H9 (cell line): ENCODE measurements around the gene RMRP. TPM values are rescaled to one million over a fixed set of nuclear protein-coding genes. Genes with fewer than 3 reads are reported as not detected.

Experiments
- DNase-seq: peaks from one replicate; pipeline ENCODE4 v3.0.0-alpha.2; 2017
- H2AFZ ChIP-seq: one replicate; pipeline ENCODE4 v1.6.1; 2013; ENCODE audit warnings: mild to moderate bottlenecking, low read length, control low read depth, moderate library complexity
- H2AK5ac ChIP-seq: 2 replicates; pipeline ENCODE4 v1.6.1; 2013; ENCODE audit warnings: low read length, control low read depth, mixed read lengths; ENCODE audit not compliant: insufficient read length
- H2BK120ac ChIP-seq: one replicate; pipeline ENCODE4 v1.6.1; 2013; ENCODE audit warnings: low read depth, mild to moderate bottlenecking, low read length, control low read depth, inconsistent platforms; ENCODE audit not compliant: poor library complexity, severe bottlenecking
- H2BK12ac ChIP-seq: 2 replicates; pipeline ENCODE4 v1.6.1; 2013; ENCODE audit warnings: low read length, control low read depth, mixed read lengths, low read depth; ENCODE audit not compliant: insufficient read length
- H2BK15ac ChIP-seq: 2 replicates; pipeline ENCODE4 v1.6.1; 2013; ENCODE audit warnings: low read depth, low read length, control low read depth
- H2BK20ac ChIP-seq: one replicate; pipeline ENCODE4 v1.6.1; 2013; ENCODE audit warnings: low read depth, mild to moderate bottlenecking, low read length, control low read depth, inconsistent platforms; ENCODE audit not compliant: poor library complexity, severe bottlenecking
- H2BK5ac ChIP-seq: 2 replicates; pipeline ENCODE4 v1.6.1; 2013; ENCODE audit warnings: low read length, control low read depth, mixed read lengths; ENCODE audit not compliant: insufficient read length
- H3K14ac ChIP-seq: 2 replicates; pipeline ENCODE4 v1.6.1; 2013; ENCODE audit warnings: low read length, control low read depth; ENCODE audit not compliant: insufficient read depth
- H3K18ac ChIP-seq: 2 replicates; pipeline ENCODE4 v1.6.1; 2013; ENCODE audit warnings: low read depth, mild to moderate bottlenecking, mixed read lengths, low read length, control low read depth; ENCODE audit not compliant: insufficient read length
- H3K23ac ChIP-seq: 2 replicates; pipeline ENCODE4 v1.6.1; 2013; ENCODE audit warnings: low read length, control low read depth, mixed read lengths, low read depth; ENCODE audit not compliant: insufficient read length
- H3K23me2 ChIP-seq: 2 replicates; pipeline ENCODE4 v1.6.1; 2013; ENCODE audit warnings: low read depth, mild to moderate bottlenecking, mixed read lengths, low read length, control low read depth; ENCODE audit not compliant: insufficient read length, poor library complexity, severe bottlenecking
- H3K27ac ChIP-seq: 2 replicates; pipeline ENCODE4 v1.5.1; 2013; ENCODE audit warnings: low read length, control low read depth, mixed read lengths, low read depth; ENCODE audit not compliant: insufficient read length
- H3K27me3 ChIP-seq: 2 replicates; pipeline ENCODE4 v1.6.1; 2013; ENCODE audit warnings: low read length, control low read depth, inconsistent platforms; ENCODE audit not compliant: insufficient read depth
- H3K4ac ChIP-seq: 2 replicates; pipeline ENCODE4 v1.6.1; 2013; ENCODE audit warnings: low read depth, mild to moderate bottlenecking, control low read depth, inconsistent platforms, low read length, moderate library complexity
- H3K4me1 ChIP-seq: 2 replicates; pipeline ENCODE4 v1.6.1; 2013; ENCODE audit warnings: low read length, control low read depth, inconsistent platforms; ENCODE audit not compliant: insufficient read depth
- H3K4me2 ChIP-seq: 2 replicates; pipeline ENCODE4 v1.6.1; 2013; ENCODE audit warnings: low read length, control low read depth, mixed read lengths; ENCODE audit not compliant: insufficient read length, insufficient read depth
- H3K56ac ChIP-seq: 2 replicates; pipeline ENCODE4 v1.6.1; 2013; ENCODE audit warnings: low read depth, mild to moderate bottlenecking, mixed read lengths, low read length, control low read depth; ENCODE audit not compliant: insufficient read length
- H3K79me1 ChIP-seq: 2 replicates; pipeline ENCODE4 v1.6.1; 2013; ENCODE audit warnings: low read depth, mild to moderate bottlenecking, moderate library complexity, low read length, control low read depth, inconsistent platforms; ENCODE audit not compliant: insufficient read depth, poor library complexity, severe bottlenecking
- H3K79me2 ChIP-seq: 2 replicates; pipeline ENCODE4 v1.6.1; 2013; ENCODE audit warnings: low read length, control low read depth, inconsistent platforms; ENCODE audit not compliant: insufficient read depth
- H3K9ac ChIP-seq: 2 replicates; pipeline ENCODE4 v1.6.1; 2013; ENCODE audit warnings: low read length, control low read depth, mixed read lengths; ENCODE audit not compliant: insufficient read length; ENCODE audit errors: extremely low read depth
- H3K9me3 ChIP-seq: one replicate; pipeline ENCODE4 v1.6.1; 2013; ENCODE audit warnings: low read depth, low read length, inconsistent platforms; ENCODE audit not compliant: control insufficient read depth
- H3T11ph ChIP-seq: one replicate; pipeline ENCODE4 v1.6.1; 2013; ENCODE audit warnings: mild to moderate bottlenecking, low read length, control low read depth, inconsistent platforms
- H4K20me1 ChIP-seq: one replicate; pipeline ENCODE4 v1.6.1; 2013; ENCODE audit not compliant: control insufficient read depth, insufficient read length, insufficient read depth
- H4K5ac ChIP-seq: 2 replicates; pipeline ENCODE4 v1.6.1; 2013; ENCODE audit warnings: low read depth, mild to moderate bottlenecking, mixed read lengths, low read length, control low read depth; ENCODE audit not compliant: insufficient read length
- H4K8ac ChIP-seq: replicated peaks from 2 replicates; pipeline ENCODE4 v1.6.1; 2013; ENCODE audit warnings: low read length, control low read depth, mixed read lengths, low read depth; ENCODE audit not compliant: insufficient read length
- H4K91ac ChIP-seq: 2 replicates; pipeline ENCODE4 v1.6.1; 2013; ENCODE audit warnings: low read depth, mild to moderate bottlenecking, moderate library complexity, mixed read lengths, low read length, control low read depth; ENCODE audit not compliant: insufficient read length
- H3K27ac Mint-ChIP-seq, 3 experiments: 2 replicates in 2 of 3; 3 replicates in 1 of 3; pipeline ENCODE4 v1.8.0; 2020 to 2021; ENCODE audit warnings: mixed read lengths in 3 of 3, mild to moderate bottlenecking in 1 of 3, moderate library complexity in 1 of 3
- H3K27me3 Mint-ChIP-seq: 2 replicates; pipeline ENCODE4 v1.8.0; 2021; ENCODE audit warnings: low read depth, mild to moderate bottlenecking, moderate library complexity, mixed read lengths
- H3K36me3 Mint-ChIP-seq, 3 experiments: 2 replicates in 2 of 3; 3 replicates in 1 of 3; pipeline ENCODE4 v1.8.0; 2020 to 2021; ENCODE audit warnings: low read depth in 3 of 3, mixed read lengths in 3 of 3; ENCODE audit not compliant: insufficient read depth in 1 of 3
- H3K4me1 Mint-ChIP-seq, 2 experiments: 2 replicates each; pipeline ENCODE4 v1.8.0; 2020; ENCODE audit warnings: mixed read lengths in 2 of 2
- H3K4me3 Mint-ChIP-seq, 2 experiments: 2 replicates in 1 of 2; 3 replicates in 1 of 2; pipeline ENCODE4 v1.8.0; 2020 to 2021; ENCODE audit warnings: mild to moderate bottlenecking in 2 of 2, mixed read lengths in 2 of 2, moderate library complexity in 1 of 2
- H3K9me3 Mint-ChIP-seq, 2 experiments: 2 replicates in 1 of 2; 3 replicates in 1 of 2; pipeline ENCODE4 v1.8.0; 2020; ENCODE audit warnings: mild to moderate bottlenecking in 2 of 2, mixed read lengths in 2 of 2, moderate library complexity in 1 of 2
- WGBS: extraction: QIAGEN DNeasy Blood & Tissue Kit; methylation state at CpG from one replicate; pipeline ENCODE4 v1.1.7; 2013; ENCODE audit warnings: missing lambda C conversion rate, low lambda C conversion rate, mixed read lengths; ENCODE audit not compliant: insufficient read length; ENCODE audit errors: extremely low coverage; 5-methylcytosine and 5-hydroxymethylcytosine counted together
- total RNA-seq: library from RNA; stranded (reverse); gene quantifications from 2 replicates; pipeline ENCODE4 v1.2.1, GENCODE V29; 2021
- TF ChIP-seq, protein P1 (sequence below): fragments of 200-600 bp; sonication (generic); conservative IDR thresholded peaks from 3 replicates; pipeline ENCODE4 v1.8.0; 2021; ENCODE audit warnings: antibody characterized with exemption, mild to moderate bottlenecking

The RMRP gene
- total RNA-seq, 1 experiment from 2014 or later: 18,417 TPM

DNA sequence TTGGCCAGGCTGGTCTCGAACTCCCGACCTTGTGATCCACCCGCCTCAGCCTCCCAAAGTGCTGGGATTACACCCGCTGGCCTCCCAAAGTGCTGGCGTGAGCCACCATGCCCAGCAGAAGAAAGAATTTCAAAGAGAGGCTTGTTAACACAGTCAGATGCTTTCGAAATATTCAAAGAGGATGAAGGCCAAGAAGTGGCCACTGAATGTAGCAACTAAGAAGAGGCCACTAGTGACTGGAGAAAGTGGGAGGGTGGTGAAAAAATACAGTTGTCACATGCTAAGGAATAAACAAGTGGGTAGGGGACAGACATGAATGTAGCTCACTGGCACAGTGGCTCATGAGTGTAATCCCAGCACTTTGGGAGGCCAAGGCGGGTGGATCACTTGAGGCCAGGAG, 44.9 kb upstream of the RMRP start:
- H3K4me1 Mint-ChIP-seq: no peaks in the 10 kb centered on the region
- no peak overlapping the region for H3K4ac ChIP-seq
- H3K23me2 ChIP-seq: no peaks in the 10 kb centered on the region
- no CpG with 5 or more reads among the region's 7 CpGs for WGBS
- no peaks in the 10 kb centered on the region for H3K27me3 Mint-ChIP-seq
- no peak overlapping the region for H2BK20ac ChIP-seq
- H3T11ph ChIP-seq: no peak overlapping the region
- no peak overlapping the region for H2AFZ ChIP-seq
- no peak overlapping the region for H3K9ac ChIP-seq
- H4K8ac ChIP-seq: no peak overlapping the region
- H3K18ac ChIP-seq: no peak overlapping the region
- H3K27ac Mint-ChIP-seq: no peak overlapping the region
- no peaks in the 10 kb centered on the region for H3K9me3 Mint-ChIP-seq
- TF ChIP-seq, protein P1, sequence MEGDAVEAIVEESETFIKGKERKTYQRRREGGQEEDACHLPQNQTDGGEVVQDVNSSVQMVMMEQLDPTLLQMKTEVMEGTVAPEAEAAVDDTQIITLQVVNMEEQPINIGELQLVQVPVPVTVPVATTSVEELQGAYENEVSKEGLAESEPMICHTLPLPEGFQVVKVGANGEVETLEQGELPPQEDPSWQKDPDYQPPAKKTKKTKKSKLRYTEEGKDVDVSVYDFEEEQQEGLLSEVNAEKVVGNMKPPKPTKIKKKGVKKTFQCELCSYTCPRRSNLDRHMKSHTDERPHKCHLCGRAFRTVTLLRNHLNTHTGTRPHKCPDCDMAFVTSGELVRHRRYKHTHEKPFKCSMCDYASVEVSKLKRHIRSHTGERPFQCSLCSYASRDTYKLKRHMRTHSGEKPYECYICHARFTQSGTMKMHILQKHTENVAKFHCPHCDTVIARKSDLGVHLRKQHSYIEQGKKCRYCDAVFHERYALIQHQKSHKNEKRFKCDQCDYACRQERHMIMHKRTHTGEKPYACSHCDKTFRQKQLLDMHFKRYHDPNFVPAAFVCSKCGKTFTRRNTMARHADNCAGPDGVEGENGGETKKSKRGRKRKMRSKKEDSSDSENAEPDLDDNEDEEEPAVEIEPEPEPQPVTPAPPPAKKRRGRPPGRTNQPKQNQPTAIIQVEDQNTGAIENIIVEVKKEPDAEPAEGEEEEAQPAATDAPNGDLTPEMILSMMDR: no peak
- no peaks in the 10 kb centered on the region for H3K27me3 ChIP-seq
- H2BK5ac ChIP-seq: no peak overlapping the region
- no peak overlapping the region for H3K4me2 ChIP-seq
- H3K23ac ChIP-seq: no peak overlapping the region
- H3K79me1 ChIP-seq: no peaks in the 10 kb centered on the region
- H4K20me1 ChIP-seq: no peaks in the 10 kb centered on the region
- no peak overlapping the region for H4K91ac ChIP-seq
- no peak overlapping the region for H3K14ac ChIP-seq
- H2BK15ac ChIP-seq: no peak overlapping the region
- no peak overlapping the region for H4K5ac ChIP-seq
- no peak overlapping the region for H3K56ac ChIP-seq
- no peaks in the 10 kb centered on the region for H3K9me3 ChIP-seq
- no peak for DNase-seq
- H2AK5ac ChIP-seq: no peak overlapping the region
- H3K4me1 ChIP-seq: no peaks in the 10 kb centered on the region
- H2BK120ac ChIP-seq: no peak overlapping the region
- no peaks in the 10 kb centered on the region for H3K79me2 ChIP-seq
- H3K27ac ChIP-seq: no peak overlapping the region
- no peak overlapping the region for H3K4me3 Mint-ChIP-seq
- no peak overlapping the region for H2BK12ac ChIP-seq
- peaks cover 0 to 41% (median 35%) of the 10 kb centered on the region in 3 experiments for H3K36me3 Mint-ChIP-seq
